HG03378 (cell line): ENCODE measurements around the gene TCAF2.
A peak's percentile ranks its signal among the peaks of the same experiment; 100 is the strongest.
"Not testable (repeated sequence)": the region's sequence is repeated elsewhere in the genome, so short reads cannot be mapped to it uniquely, and the experiment has no call there.

Experiments
- ATAC-seq: cut with Tn5 transposase; IDR thresholded peaks from one replicate; pipeline ENCODE4 v1.9.1; 2021; ENCODE audit warnings: mild to moderate bottlenecking, moderate library complexity; ENCODE audit not compliant: unreplicated experiment

TCAF2 gene

DNA sequence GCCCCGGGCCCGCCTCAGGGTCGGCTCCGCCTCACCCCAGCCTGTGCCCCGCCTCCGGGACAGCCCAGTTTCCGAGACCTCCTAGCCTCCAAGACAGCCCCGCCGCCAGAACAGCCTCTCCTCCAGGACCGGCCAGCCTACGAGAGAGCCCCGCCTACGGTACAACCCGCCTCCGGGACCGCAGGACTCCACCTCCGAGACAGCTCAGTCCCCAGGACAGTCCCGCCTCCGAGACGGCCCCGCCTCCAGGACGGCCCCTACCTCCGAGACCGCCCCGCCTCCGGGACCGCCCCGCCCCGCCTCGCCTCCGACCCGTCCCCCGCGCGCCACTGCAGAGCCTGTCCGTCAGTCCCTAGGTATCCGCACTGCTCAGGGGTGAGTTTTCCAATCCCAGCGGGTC lies at the start of gene TCAF2:
TCAF2 (plus strand) TSS at position 329 of the 400 bp plus-strand sequence.
- peak; percentile 80 for ATAC-seq

DNA sequence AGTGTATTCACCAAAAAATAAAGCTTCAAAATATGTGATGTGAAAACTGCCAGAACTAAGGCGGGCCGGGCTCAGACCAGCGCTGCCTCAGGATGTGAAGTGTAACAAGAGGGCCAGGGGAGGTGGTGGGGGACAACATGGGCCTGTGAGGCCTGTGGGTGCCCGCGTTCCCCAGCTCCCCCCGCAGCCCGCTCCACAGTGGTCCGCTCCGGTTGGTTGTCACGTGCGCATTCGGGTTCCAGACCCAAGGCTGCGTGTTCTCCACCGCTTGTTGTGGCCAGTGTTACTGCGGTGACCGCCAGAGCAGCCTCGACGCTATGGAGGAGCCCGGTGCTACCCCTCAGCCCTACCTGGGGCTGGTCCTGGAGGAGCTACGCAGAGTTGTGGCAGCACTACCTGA lies 49.3 kb upstream of the TCAF2 start, which contains the start of gene CTAGE15:
CTAGE15 (plus strand) TSS at position 301 of the 400 bp plus-strand sequence; CDS start at position 318, 17 bp downstream.
- not testable (repeated sequence) for ATAC-seq

DNA sequence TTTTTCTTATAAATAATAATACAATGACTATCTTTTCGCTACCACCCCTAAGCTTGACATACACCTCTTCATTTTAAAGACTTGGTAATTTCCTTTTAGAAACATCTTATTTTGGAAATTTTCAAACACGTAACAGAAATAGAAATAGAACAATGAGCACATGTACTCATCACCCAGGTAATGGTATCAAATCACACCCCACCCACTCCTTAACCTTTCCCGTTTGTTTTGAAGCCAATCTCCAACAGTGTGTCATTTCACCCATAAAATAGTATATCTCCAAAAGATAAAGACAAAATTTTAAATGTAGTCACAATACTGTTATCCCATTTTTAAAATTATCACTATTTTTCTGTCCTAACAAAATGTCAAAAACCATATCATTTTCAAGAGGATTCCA lies 32.6 kb upstream of the TCAF2 start:
- ATAC-seq, result not testable (repeated sequence)

DNA sequence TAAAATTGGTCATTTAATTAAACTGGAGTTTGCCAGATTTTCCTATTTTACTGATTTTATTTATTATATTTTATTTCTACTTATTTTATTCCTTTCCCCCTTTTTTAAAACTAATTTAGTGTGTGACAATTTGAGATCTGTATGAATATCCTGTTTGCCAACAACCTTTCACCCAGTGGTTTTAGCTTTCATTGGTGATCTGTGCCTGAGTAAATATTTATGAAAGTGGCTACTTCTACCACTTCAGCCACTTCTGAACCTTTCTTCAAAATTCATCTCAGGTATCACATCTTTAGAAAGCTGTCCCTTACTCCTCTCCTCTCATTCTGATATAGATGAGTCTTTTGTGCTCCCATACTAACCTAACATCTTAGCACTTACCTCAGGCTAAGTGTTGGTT lies 30.9 kb upstream of the TCAF2 start:
- not testable (repeated sequence) for ATAC-seq

DNA sequence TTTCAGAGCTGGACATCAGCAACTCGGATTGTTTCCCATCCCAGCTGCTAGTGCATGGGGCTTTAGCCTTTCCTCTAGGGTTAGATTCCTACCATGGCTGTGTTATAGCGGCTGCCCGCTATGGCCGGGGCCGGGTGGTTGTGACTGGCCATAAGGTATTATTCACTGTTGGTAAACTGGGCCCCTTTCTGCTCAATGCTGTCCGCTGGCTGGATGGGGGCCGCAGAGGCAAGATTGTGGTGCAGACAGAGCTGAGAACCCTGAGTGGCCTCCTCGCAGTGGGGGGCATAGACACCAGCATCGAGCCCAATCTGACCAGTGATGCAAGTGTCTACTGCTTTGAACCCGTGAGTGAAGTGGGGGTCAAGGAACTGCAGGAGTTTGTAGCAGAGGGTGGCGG lies 22.7 kb upstream of the TCAF2 start:
- not testable (repeated sequence) for ATAC-seq

DNA sequence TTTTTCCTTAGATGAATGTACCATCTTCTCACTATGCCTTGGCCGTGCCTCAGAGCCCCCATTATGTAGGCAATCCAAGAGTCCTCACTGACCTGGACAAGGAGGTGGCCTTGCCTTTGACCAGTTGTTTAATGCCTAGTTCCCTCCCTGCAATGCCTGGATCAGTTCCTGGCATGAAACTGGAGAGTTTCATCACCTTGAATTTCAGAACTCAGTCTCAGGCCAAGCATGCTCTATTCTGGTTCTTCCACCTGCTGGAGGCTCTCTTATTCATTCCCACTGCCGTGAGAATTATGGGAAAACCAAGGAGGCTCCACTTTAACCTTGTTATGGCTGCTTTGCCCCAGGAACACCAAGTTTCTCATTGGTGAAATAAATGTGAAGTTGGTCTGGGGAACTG lies 17.2 kb upstream of the TCAF2 start:
- not testable (repeated sequence) for ATAC-seq

DNA sequence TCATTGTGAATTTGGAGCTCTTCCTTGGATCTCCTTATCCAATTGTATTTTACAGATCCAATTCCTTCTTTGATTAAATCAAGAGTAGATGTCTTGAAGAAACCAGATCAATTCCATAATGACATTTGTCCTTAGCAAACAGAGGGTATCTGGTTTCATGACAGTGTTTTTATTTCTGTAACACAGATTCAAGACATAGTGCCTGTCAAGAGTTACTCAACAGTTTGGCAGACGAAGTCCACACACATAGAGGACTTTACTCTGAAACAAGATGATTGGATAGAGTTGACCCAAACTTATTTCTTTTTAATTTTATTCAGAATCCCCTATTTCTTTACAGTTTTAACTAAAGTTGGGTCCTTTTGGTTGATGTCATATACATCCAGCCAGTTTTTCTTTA lies 14.7 kb upstream of the TCAF2 start:
- not testable (repeated sequence) for ATAC-seq

DNA sequence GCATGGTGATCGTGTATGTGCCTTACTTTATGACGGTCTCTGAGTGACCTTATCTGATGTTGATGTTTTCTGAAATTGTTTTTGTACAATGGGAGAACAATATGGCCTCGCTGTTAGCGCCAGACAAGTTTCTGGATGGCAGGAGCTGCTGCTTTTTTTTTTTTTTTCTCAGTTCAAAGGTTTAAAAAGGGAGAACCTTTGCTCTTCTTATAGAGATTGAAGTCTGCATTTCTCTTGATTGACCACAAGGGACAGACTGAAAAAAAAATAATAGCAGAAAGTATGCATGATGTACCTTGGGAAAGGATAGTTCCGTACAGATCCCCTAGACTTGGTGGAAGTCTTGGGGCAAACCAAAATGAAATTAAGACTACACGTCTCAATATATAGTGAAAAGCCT lies 5.2 kb upstream of the TCAF2 start:
- not testable (repeated sequence) for ATAC-seq

DNA sequence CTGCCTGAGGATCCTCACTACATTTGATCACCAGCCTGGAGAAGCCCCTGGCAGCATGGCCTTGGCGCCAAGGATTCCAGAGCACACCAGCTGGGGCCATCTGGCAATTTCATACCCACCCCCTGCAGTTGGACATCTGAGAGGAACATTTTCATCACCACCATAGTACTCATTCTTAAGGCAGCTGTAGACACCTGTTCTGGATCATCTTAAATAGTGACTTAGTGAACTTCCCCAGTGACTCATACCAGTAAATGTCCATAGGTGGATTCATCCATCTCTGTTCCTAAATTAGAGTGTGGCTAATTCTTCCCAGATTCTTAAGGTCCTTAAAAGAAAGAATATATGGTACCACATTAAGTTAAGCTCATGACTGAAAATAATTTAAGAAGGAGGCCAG lies 3.6 kb upstream of the TCAF2 start:
- not testable (repeated sequence) for ATAC-seq

DNA sequence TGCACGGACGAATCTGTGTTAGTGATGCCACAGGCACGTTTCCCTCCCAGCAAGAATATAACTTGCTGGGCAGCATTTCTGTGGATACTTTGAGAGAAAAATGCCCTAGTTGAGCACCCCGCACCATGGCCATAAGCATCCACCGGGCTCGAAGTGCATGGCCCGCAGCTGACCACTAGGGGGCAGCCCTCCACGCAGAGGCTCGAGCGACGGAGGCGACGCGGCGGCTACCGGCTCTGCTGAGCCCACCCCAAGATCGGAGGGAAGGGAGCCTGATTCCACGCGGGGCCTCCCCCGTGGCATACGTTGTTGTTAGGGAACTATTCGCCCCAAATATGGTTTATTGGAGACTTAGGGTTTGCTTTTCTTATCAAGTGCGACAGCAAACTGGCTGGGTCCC lies 716 bp upstream of the TCAF2 start:
- ATAC-seq, result peak; percentile 14

DNA sequence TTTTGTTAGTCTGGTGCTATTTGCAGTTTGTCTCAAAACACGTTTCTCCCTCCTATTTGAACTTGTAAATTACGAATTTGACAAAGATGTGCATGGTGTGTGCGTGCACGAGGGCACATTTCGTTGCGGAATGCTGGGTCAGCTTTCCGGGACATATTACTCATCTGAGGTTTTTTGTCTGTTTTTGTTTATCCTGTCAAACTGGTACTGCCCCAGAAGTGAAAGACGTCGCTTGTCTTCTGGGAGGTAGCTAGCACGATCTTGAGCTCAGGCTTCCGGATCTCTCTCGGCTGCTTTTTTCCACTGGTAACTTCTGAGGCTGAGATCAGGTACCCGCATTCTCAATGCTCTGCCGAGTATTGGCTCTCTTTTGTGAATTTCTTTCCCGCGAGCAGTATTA lies 401 bp downstream of the TCAF2 start:
- peak; percentile 53 for ATAC-seq

DNA sequence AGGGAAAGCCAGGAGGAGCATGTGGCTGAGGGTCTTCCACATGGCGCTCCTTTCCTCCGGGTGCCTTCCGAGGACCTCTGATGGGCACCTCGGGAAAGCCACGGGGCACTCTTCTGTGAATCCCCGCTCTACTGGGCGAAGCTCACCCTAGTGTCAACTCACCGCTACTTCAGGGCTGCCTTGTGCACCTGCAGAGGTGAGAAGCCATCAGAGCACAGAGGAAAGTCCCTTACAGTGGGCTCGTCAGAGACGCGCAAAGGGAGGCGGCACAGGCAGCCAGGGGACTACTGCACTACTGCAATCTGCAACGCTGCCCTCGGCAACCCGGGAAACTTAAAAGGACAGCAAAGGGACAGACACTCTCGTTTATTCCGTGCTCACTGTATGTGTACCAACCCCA lies 1.4 kb downstream of the TCAF2 start:
- ATAC-seq, result peak; percentile 38

DNA sequence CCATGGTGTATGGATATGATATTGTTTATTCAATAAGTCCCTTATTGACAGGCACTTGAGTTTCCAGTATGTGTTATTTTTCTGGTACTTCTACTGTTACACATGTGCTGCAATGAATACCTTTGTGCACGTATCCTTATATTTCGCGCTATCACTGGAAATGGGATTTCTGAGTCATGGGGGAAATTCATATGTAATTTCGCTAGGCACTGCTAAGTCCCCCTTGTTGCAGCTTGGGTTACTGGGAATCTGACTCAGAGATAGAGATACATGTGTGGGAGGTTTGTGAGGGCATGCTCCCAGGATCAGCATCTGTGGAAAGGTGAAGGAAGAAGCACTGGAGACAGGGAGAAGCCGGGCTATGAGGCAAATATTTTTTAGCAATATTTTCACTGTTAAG lies 9.9 kb downstream of the TCAF2 start:
- not testable (repeated sequence) for ATAC-seq

DNA sequence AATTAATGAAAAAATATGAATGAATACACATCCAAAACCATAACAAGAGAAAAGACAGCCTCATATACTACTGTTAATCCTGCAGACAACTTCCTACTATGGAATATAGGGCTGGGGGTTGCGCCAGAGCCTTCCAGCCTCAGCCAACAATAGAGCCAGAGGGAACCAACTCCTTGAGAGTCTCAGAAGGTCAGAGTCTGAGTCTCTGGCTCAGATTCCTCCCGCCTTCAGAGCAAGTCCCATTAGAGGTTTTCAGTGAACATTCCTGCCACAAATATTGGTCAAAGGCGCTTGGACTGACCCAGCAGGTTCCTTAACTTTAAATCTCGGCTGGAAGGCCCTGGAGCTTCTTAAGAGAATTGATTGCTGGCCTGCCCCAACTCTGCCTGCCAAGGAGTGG lies 11.7 kb downstream of the TCAF2 start:
- not testable (repeated sequence) for ATAC-seq

DNA sequence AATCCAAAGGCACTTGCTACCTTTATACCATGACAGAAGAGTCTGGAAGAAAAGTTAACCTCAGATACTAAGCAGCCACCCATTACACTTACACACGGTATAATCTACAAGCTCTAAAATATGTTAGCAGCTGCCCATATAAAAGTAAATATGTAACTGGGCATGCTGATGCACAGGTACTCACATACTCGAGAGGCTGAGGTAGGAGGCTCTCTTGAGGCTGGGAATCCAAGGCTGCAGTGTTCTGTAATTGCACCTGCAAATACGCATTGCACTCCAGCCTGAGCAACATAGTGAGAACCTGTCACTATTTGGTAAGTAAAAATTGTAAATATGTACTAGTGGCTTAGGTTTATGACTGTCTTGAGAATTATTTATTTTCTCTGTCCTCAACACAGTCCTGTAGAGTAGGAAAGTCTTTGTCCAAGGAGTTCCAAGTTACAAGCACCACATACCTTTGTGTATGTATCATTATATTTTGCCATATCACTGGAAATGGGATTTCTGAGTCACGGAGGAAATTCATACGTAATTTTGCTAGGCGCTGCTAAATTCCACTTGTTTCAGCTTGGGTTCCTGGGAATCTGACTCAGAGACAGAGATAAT lies 12.3 kb downstream of the TCAF2 start:
- not testable (repeated sequence) for ATAC-seq

DNA sequence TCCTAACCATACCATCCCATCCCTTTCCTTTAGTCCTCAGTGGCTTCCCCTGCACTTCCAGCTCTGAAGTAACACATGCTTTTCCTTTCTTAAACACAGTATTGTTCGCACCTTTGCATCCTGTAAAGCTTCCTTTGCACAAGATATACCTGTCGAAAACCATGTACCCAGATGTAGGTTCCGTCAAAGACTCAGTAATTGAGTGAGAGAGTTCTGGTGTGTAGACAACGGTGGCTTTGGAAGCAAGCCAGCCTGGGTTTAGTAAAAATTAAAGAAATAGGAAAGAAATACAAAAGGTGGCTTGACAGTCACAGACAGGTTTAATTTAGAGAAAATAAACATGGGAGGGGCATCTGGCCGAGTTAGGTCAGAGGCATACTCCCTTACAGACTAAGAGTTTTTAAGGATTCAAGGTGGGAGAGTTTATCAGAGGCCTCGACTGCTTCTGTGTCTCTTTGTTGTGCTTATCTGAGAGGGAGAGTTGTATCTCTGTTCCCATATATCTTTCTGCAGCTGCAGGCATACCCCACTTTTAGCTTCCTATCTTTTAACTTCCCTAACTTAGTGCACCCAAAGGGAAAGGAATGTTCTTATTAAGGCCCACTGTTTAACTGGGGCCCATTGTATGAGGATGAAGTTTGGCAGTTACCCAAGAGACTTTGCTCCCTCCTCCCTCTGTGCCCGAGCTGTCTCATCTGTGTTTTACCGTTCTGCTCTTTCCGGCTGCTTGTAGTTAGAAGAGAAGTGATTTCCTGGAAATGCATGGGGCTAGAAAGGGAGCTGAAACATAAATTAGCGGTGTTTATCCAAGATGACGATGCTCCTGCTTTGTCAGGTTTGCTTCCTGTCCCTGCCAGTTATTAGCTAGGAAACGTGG lies 14.8 kb downstream of the TCAF2 start:
- ATAC-seq, result not testable (repeated sequence)

DNA sequence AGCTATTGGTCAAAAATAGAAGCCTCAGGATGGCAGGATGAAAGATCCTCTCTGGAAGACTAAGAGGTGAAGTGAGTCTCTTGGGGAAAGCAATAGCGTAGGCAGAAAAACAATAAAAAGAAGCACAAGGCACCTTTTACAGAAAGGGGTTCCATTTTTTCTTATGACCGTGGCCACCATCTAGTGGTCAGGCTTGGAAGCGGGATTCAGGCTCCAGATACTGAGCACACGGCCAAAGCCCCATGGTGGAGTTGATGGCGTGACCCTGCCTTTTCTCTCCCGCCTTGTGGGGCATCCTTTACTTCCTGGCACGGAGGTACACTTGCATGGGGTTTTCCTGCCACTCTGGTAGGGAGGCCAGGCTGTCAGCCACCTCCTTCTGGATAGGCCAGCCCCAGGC lies 18.6 kb downstream of the TCAF2 start:
- ATAC-seq, result peak; percentile 76

DNA sequence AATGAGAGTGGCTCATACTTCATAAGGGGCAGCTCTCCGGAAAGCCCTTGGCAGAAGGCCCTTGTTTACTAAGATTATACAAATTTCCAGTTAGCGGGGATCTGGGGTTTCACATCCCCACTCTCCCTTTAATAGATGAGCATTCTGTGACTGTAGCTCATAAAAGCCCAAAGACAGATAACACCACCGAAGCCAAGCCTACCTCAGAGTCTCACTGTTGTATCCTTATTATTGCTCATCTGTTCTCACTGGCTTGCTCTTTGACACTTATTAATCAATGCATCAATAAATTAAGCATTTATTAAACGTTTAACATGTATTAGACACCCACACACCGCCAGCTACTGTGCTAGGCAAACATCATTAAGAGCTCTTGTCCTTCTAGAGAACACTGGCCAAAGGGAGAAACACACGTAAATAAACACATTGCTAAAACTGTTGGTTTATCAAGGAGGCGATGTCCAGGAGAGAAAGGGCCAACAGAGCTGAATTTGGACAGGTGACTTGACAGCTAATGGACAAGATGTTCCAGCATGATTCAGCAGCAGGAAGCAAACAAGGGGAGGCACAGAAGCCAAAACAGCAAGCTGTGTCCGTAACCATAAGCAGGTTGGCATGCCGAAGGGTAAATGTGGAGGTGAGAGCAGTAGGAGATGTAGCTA lies 19.9 kb downstream of the TCAF2 start:
- ATAC-seq, result not testable (repeated sequence)

DNA sequence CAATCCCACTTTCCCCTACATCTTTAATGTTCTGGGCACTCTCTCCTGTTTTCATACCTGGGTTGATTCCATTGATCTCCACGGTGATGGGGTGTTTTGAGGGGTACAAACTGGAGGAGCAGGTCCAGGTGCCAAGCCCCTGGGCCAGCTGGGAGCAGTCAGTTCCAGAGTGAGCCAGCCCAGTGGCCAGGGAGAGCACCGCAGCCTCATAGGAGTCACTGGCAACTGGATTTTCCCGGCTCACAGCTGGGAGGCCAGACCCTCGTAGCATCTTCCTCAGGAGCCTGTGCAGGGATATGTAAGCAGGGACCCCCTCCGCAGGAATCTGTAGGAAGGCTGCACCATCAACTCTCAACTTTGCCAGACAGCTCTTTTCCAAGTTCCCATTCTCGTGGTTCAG lies 25.8 kb downstream of the TCAF2 start:
- ATAC-seq, result not testable (repeated sequence)

DNA sequence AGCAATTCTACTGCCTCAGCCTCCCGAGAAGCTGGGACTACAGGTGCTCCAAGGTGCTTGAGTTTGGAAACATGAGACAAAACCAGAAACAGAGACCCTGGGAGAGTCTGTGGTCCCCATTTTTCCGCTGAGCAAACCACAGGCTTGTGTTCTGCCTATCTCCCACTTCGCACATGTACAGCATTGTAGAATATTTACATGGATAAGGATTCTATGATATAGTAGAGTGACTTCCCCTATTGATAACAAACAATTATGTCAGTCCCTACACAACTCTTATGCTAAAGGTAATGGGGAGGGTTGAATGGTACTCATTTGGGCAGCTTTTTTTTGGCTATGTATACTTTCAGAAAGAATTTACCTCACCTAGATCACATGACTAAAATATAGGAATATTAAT lies 29.1 kb downstream of the TCAF2 start:
- not testable (repeated sequence) for ATAC-seq

DNA sequence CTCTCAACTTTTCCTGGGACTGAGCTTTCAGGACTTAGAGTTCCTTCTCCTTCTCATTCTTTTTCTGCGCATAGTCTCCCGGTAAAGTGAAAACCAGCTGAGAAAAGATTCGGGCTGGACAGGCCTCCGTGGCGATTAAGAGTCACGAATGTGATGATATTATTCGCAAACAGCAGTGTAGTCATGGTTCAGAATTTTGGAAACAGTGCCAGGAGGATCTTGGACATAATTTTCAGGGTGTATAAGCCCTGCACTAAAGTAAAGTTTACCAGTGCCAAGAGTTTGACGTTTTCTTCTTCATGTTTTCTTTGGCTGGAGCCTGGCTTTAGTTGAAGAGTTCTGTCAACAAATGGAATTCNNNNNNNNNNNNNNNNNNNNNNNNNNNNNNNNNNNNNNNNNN lies 29.7 kb downstream of the TCAF2 start:
- not testable (repeated sequence) for ATAC-seq
